DND-41 (cell line): ENCODE data around the gene SH3RF3.

Experiments
- ATAC-seq: fragments of 200-7000 bp; cut with Tn5 transposase; 3 replicates; pipeline ENCODE4 v1.9.1; 2021; ENCODE audit warnings: low read depth; ENCODE audit not compliant: insufficient read depth
- DNase-seq: peaks from one replicate; pipeline ENCODE4 v3.0.0-alpha.2; 2020
- H2AFZ ChIP-seq: 2 replicates; pipeline ENCODE4 v1.6.0; 2012; ENCODE audit warnings: low read depth, low read length
- H3K27ac ChIP-seq: 2 replicates; pipeline ENCODE4 v1.5.1; 2012; ENCODE audit warnings: low read length, inconsistent platforms
- H3K27me3 ChIP-seq: fragments of 200-600 bp; sonication (generic); 2 replicates; pipeline ENCODE4 v1.6.0; 2012; ENCODE audit warnings: low read length, mild to moderate bottlenecking, inconsistent platforms; ENCODE audit not compliant: insufficient read depth, poor library complexity
- H3K36me3 ChIP-seq: 2 replicates; pipeline ENCODE4 v1.5.1; 2012; ENCODE audit warnings: low read length, inconsistent platforms; ENCODE audit not compliant: insufficient read depth
- H3K4me1 ChIP-seq: 2 replicates; pipeline ENCODE4 v1.5.1; 2012; ENCODE audit warnings: mild to moderate bottlenecking, low read length; ENCODE audit not compliant: insufficient read depth
- H3K4me2 ChIP-seq: 2 replicates; pipeline ENCODE4 v1.6.0; 2012; ENCODE audit warnings: mild to moderate bottlenecking, moderate library complexity, low read length, inconsistent platforms; ENCODE audit not compliant: insufficient read depth
- H3K4me3 ChIP-seq, 2 experiments: fragments of 200-600 bp in 1 of 2; shearing (Covaris generic) in 1 of 2; 2 replicates each; pipeline ENCODE4 v1.5.1; 2012 to 2016; ENCODE audit warnings: inconsistent platforms in 2 of 2, low read length in 2 of 2, mild to moderate bottlenecking in 2 of 2, low read depth in 1 of 2, moderate library complexity in 1 of 2
- H3K79me2 ChIP-seq: 2 replicates; pipeline ENCODE4 v1.6.0; 2012; ENCODE audit warnings: low read length, inconsistent platforms; ENCODE audit not compliant: insufficient read depth
- H3K9ac ChIP-seq: 2 replicates; pipeline ENCODE4 v1.6.0; 2012; ENCODE audit warnings: low read depth, mild to moderate bottlenecking, inconsistent platforms, low read length, moderate library complexity
- H3K9me3 ChIP-seq: 2 replicates; pipeline ENCODE4 v1.5.1; 2012; ENCODE audit warnings: low read length, moderate library complexity, mild to moderate bottlenecking, inconsistent platforms; ENCODE audit not compliant: insufficient read depth, severe bottlenecking
- H4K20me1 ChIP-seq: 2 replicates; pipeline ENCODE4 v1.6.0; 2012; ENCODE audit warnings: low read length; ENCODE audit not compliant: insufficient read depth
- CTCF ChIP-seq: IDR thresholded peaks from 2 replicates; pipeline ENCODE4 v1.5.1; 2012; ENCODE audit warnings: borderline replicate concordance, low read length, moderate library complexity, mild to moderate bottlenecking; ENCODE audit not compliant: poor library complexity, severe bottlenecking; ENCODE audit errors: extremely low read depth
- EZH2 ChIP-seq: IDR thresholded peaks from 3 replicates; pipeline ENCODE4 v1.6.1; 2012; ENCODE audit warnings: borderline replicate concordance, low read depth, mild to moderate bottlenecking, moderate library complexity, low read length, inconsistent platforms; ENCODE audit not compliant: severe bottlenecking

The SH3RF3 gene

GRCh38 chr2:109529532-109530449 is 400.8 kb downstream of the SH3RF3 start:
- H3K27me3 ChIP-seq: peaks cover 49% of the 10 kb centered on the region
- no peaks in the 10 kb centered on the region for H3K36me3 ChIP-seq
- no peaks in the 10 kb centered on the region for H3K9me3 ChIP-seq
- no peak overlapping the region for H3K27ac ChIP-seq
- no peak overlapping the region for H3K4me3 ChIP-seq
- H3K4me1 ChIP-seq: no peaks in the 10 kb centered on the region
- no peaks in the 10 kb centered on the region for H3K79me2 ChIP-seq
- no peak overlapping the region; the same call in 1 of the 2 replicates for H2AFZ ChIP-seq
- no peak overlapping the region for H3K9ac ChIP-seq
- ATAC-seq: no peak
- DNase-seq: no peak
- no peaks in the 10 kb centered on the region; the same call in 1 of the 2 replicates for H4K20me1 ChIP-seq
- H3K4me2 ChIP-seq: no peak overlapping the region
- no peak for TF ChIP-seq EZH2

- H3K4me1 ChIP-seq: no peaks in the 10 kb centered on the region
- no peaks in the 10 kb centered on the region for H3K79me2 ChIP-seq
- H3K9ac ChIP-seq: no peak overlapping the region
- no peaks in the 10 kb centered on the region; the same call in 1 of the 2 replicates for H4K20me1 ChIP-seq
- no peaks in the 10 kb centered on the region for H3K36me3 ChIP-seq
- H3K27me3 ChIP-seq: peaks cover 53% of the 10 kb centered on the region
- no peak overlapping the region for H3K4me2 ChIP-seq
- ATAC-seq (no peak), DNase-seq (no peak)
- H3K27ac ChIP-seq: no peak overlapping the region
- H3K9me3 ChIP-seq: no peaks in the 10 kb centered on the region
- no peak for TF ChIP-seq EZH2
- TF ChIP-seq CTCF: no peak
- H3K4me3 ChIP-seq: no peak overlapping the region
- no peak overlapping the region for H2AFZ ChIP-seq
Measured at GRCh38 chr2:109530712-109531111, 401.7 kb downstream of the SH3RF3 start.

GRCh38 chr2:109531221-109531620 is 402.2 kb downstream of the SH3RF3 start:
- H3K27ac ChIP-seq: no peak overlapping the region
- peaks cover 53% of the 10 kb centered on the region for H3K27me3 ChIP-seq
- H3K4me1 ChIP-seq: no peaks in the 10 kb centered on the region
- DNase-seq: no peak
- H2AFZ ChIP-seq: no peak overlapping the region
- H3K9ac ChIP-seq: no peak overlapping the region
- H3K4me3 ChIP-seq: no peak overlapping the region
- no peaks in the 10 kb centered on the region; the same call in 1 of the 2 replicates for H4K20me1 ChIP-seq
- no peak overlapping the region for H3K4me2 ChIP-seq
- H3K79me2 ChIP-seq: no peaks in the 10 kb centered on the region
- no peaks in the 10 kb centered on the region for H3K36me3 ChIP-seq
- H3K9me3 ChIP-seq: no peaks in the 10 kb centered on the region
- ATAC-seq: no peak
- TF ChIP-seq CTCF (no peak), EZH2 (no peak)
